Suprapubic skin (tissue), 4 donors: Measurements from ENCODE around the gene KCND2. TPM values are rescaled to one million over a fixed set of nuclear protein-coding genes. Genes with fewer than 3 reads are reported as not detected.

Source experiments
- DNase-seq, 2 donors: peaks; one replicate each; pipeline ENCODE4 v3.0.0-alpha.2; 2019; ENCODE audit warnings: low spot score in 2 of 2
- H3K27ac ChIP-seq: fragments of 200-600 bp; sonication (generic); one replicate; pipeline ENCODE4 v1.5.1; 2019
- H3K27me3 ChIP-seq: fragments of 200-600 bp; sonication (generic); one replicate; pipeline ENCODE4 v1.5.1; 2019
- H3K36me3 ChIP-seq: fragments of 200-600 bp; sonication (generic); one replicate; pipeline ENCODE4 v1.5.1; 2019
- H3K4me1 ChIP-seq: fragments of 200-600 bp; sonication (generic); one replicate; pipeline ENCODE4 v1.5.1; 2019
- H3K4me3 ChIP-seq: fragments of 200-600 bp; sonication (generic); one replicate; pipeline ENCODE4 v1.5.1; 2019; ENCODE audit warnings: mild to moderate bottlenecking
- H3K9me3 ChIP-seq: fragments of 200-600 bp; sonication (generic); one replicate; pipeline ENCODE4 v1.5.1; 2019
- EP300 ChIP-seq: sonication (generic); formaldehyde crosslinking; IDR thresholded peaks from one replicate; pipeline ENCODE4 v1.6.1; 2017; ENCODE audit warnings: antibody characterized with exemption
- POLR2A ChIP-seq, 2 donors: fragments of 450-650 bp; IDR thresholded peaks; one replicate each; pipeline ENCODE4 v1.6.1; 2017; ENCODE audit warnings: antibody characterized with exemption in 2 of 2, mild to moderate bottlenecking in 2 of 2, moderate library complexity in 2 of 2
- POLR2AphosphoS5 ChIP-seq, 3 donors: sonication (generic); formaldehyde crosslinking; IDR thresholded peaks; one replicate each; pipeline ENCODE4 v1.6.1; 2017; ENCODE audit warnings: antibody characterized with exemption in 3 of 3
- WGBS: methylation state at CpG from one replicate; pipeline ENCODE4 v1.1.5; 2018; 5-methylcytosine and 5-hydroxymethylcytosine counted together
- total RNA-seq, 4 donors: library from RNA; depleted of rRNA; stranded (reverse); fragments of >200 nt; gene quantifications; one replicate each; pipeline ENCODE4 v1.1.0, GENCODE V29; 2016
- TF ChIP-seq, protein P1 (sequence below), 2 donors: fragments of 200-600 bp in 1 of 2; fragments of 450-650 bp in 1 of 2; sonication (generic) in 1 of 2; IDR thresholded peaks; one replicate each; pipeline ENCODE4 v1.5.1; 2016 to 2019; ENCODE audit warnings: antibody characterized with exemption in 2 of 2, mild to moderate bottlenecking in 1 of 2, moderate library complexity in 1 of 2

Gene KCND2
- total RNA-seq, 4 donors from 2014 or later, result 0.16 TPM; not detected in 3

DNA sequence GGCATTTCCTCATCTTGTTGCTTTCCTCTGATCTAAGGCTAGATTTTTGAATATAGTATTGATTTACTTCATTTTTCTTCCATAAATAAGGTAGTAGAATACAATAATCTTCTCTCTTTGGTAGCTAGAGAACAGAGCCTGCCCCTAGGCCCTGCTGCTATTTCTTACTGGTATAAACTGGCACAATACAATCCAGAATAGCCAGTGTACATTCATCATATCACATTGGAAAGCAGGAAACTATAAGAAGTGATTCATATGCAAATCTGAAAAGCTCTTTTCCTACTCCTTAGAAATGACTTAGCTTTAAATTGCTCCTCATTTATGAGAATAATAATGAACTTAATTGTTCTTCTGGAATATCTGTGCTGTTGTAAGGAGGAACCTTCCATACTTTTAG lies 100.2 kb downstream of the KCND2 start:
- Histone ChIP-seq H3K4me1 (no peaks in the 10 kb centered on the region), H3K4me3 (no peak overlapping the region), H3K27me3 (no peaks in the 10 kb centered on the region), H3K9me3 (no peaks in the 10 kb centered on the region), H3K27ac (no peak overlapping the region), H3K36me3 (no peaks in the 10 kb centered on the region)
- TF ChIP-seq POLR2AphosphoS5 (IDR thresholded peaks at IDR 0.05) (no peak), POLR2A (IDR thresholded peaks at IDR 0.05) (no peak), EP300 (no peak)
- TF ChIP-seq, protein P1, sequence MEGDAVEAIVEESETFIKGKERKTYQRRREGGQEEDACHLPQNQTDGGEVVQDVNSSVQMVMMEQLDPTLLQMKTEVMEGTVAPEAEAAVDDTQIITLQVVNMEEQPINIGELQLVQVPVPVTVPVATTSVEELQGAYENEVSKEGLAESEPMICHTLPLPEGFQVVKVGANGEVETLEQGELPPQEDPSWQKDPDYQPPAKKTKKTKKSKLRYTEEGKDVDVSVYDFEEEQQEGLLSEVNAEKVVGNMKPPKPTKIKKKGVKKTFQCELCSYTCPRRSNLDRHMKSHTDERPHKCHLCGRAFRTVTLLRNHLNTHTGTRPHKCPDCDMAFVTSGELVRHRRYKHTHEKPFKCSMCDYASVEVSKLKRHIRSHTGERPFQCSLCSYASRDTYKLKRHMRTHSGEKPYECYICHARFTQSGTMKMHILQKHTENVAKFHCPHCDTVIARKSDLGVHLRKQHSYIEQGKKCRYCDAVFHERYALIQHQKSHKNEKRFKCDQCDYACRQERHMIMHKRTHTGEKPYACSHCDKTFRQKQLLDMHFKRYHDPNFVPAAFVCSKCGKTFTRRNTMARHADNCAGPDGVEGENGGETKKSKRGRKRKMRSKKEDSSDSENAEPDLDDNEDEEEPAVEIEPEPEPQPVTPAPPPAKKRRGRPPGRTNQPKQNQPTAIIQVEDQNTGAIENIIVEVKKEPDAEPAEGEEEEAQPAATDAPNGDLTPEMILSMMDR (IDR thresholded peaks at IDR 0.05), result no peak
- no peak for DNase-seq

DNA sequence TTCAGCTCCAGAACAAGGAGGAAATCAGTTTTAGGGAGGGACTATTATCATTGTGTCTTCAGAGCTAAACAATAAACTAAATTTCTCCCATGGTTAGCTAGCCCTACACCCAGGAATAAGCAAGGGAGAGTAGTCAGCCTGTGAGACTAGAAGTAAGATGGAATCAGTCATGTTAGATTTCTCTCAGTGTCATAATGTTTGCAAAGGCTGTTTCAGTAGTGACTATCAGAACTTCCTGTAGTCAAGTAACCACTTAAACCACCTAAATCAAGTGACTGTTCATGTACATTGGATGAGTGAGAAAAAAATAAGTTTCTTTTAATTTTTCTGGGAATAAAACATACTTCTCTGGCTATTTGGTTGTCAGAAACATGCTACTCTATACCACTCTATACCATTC lies 121.6 kb downstream of the KCND2 start:
- Histone ChIP-seq H3K4me3 (no peak overlapping the region), H3K4me1 (no peaks in the 10 kb centered on the region), H3K9me3 (no peaks in the 10 kb centered on the region), H3K36me3 (no peaks in the 10 kb centered on the region), H3K27ac (no peak overlapping the region), H3K27me3 (no peaks in the 10 kb centered on the region)
- TF ChIP-seq, protein P1 (IDR thresholded peaks at IDR 0.05), result no peak
- no peak for TF ChIP-seq POLR2AphosphoS5 (IDR thresholded peaks at IDR 0.05)
- no peak for TF ChIP-seq POLR2A (IDR thresholded peaks at IDR 0.05)
- TF ChIP-seq EP300, result no peak
- DNase-seq, result no peak

DNA sequence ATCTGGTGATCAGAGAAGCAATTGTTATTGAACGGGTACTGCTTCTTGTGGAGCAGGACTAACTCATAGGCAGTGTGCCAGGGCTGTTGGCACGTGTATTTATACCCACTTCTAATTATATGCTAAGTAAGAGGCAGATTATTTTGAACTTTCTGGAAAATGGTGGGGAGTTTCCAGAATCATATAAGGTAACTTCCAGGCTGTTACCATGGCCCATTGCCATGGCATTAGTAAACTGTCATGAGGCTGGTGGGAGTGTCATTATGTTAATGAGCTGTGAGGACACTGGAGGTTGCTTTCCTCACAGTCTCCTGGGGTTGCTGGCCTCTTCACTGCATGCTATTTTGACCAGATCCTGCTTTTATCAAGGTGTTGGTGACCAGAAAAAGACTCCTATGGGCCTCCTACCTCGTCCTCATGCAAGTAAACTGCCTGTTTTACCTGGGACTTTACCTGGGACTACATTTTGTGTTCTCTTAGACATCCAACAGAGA lies 122.6 kb downstream of the KCND2 start:
- 54% methylated on average over 3 of the region's 3 CpGs for WGBS
- TF ChIP-seq POLR2A (IDR thresholded peaks at IDR 0.05) (no peak), EP300 (no peak), POLR2AphosphoS5 (IDR thresholded peaks at IDR 0.05) (no peak)
- TF ChIP-seq, protein P1 (IDR thresholded peaks at IDR 0.05), result no peak
- DNase-seq, result no peak
- H3K9me3 ChIP-seq, result no peaks in the 10 kb centered on the region
- no peak overlapping the region for H3K27ac ChIP-seq
- no peaks in the 10 kb centered on the region for H3K4me1 ChIP-seq
- no peak overlapping the region for H3K4me3 ChIP-seq
- no peaks in the 10 kb centered on the region for H3K36me3 ChIP-seq
- no peaks in the 10 kb centered on the region for H3K27me3 ChIP-seq

DNA sequence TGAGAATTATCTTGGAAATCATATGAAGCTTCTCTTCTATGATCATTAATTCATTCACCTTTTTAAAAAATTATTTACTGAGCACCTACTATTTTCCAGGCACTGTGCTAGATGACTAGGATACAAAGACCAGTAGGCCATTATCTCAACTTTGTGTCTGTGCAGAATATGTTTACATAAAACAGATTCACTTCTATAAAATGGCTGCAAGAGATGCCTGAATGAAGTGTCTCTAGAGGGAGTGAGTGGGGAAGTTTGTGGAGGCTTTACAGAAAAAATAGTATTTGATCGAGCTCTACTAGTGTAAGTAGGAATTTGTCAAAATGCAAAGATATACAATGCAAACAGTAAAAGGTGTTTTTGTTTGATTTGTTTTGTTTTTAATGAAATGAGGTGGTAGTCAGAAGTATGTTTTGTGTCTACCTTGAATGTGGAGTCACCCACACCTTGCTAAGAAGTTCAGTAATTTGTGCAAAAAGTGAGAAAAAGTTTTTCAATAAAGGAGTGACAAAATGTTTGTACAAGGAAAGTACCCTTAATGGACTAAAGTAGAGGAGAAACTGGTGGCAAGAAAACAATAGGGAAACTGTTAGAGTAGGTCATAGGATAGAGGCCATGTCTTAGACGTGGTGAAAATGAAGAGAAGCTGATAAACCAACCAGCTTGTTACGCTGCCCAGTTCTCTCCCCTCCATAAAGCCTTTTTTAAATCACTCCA lies 125.5 kb downstream of the KCND2 start:
- Histone ChIP-seq H3K36me3 (no peaks in the 10 kb centered on the region), H3K4me1 (no peaks in the 10 kb centered on the region), H3K4me3 (no peak overlapping the region), H3K27ac (no peak overlapping the region), H3K27me3 (no peaks in the 10 kb centered on the region), H3K9me3 (no peaks in the 10 kb centered on the region)
- 88% methylated on average over 3 of the region's 3 CpGs for WGBS
- TF ChIP-seq POLR2AphosphoS5 (IDR thresholded peaks at IDR 0.05), result no peak
- no peak for TF ChIP-seq EP300
- TF ChIP-seq, protein P1 (IDR thresholded peaks at IDR 0.05), result no peak
- TF ChIP-seq POLR2A (IDR thresholded peaks at IDR 0.05), result no peak
- DNase-seq, result no peak

DNA sequence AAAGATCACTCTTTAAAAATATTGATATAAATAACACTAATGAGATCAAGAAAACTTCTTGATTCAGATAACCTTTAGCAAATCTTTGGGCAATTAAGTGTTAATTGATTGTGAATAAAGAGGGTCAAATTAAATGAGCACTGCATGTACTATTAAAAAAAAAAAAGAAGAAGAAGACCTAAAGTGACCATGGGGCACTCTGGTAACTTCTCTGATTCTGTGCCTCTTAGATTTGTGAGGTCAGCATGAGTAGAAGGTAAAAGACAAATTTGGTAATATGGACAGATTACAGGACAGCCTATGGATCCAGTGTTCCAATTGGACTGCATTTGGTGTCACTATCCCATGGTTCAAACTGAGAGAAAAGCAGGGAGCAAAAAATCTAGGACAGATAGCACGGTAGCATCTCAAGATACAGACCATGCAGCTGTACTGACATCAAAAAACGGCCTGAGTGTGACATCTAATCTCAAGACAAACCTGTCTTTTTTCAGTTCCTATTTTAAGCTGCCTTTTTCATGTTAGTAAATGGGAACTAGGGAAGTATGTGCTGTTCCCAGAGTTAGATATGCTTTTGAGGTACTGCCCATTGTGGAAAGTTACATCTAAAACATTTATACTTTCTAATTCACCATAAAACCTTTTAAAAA lies 128.0 kb downstream of the KCND2 start:
- WGBS, result 78% methylated on average over 2 of the region's 2 CpGs
- no peaks in the 10 kb centered on the region for H3K36me3 ChIP-seq

More for the DNA sequence above, 128.0 kb downstream of the KCND2 start:
- Histone ChIP-seq H3K27ac (no peak overlapping the region), H3K27me3 (no peaks in the 10 kb centered on the region), H3K4me3 (no peak overlapping the region), H3K9me3 (no peaks in the 10 kb centered on the region), H3K4me1 (no peaks in the 10 kb centered on the region)
- TF ChIP-seq EP300 (no peak), POLR2A (IDR thresholded peaks at IDR 0.05) (no peak), POLR2AphosphoS5 (IDR thresholded peaks at IDR 0.05) (no peak)
- TF ChIP-seq, protein P1 (IDR thresholded peaks at IDR 0.05), result no peak
- no peak for DNase-seq
